ENCODE measurements around the gene TARS1. TPM values are rescaled to one million over a fixed set of nuclear protein-coding genes. Genes with fewer than 3 reads are reported as not detected.
"Not testable (repeated sequence)": the region's sequence is repeated elsewhere in the genome, so short reads cannot be mapped to it uniquely, and the experiment has no call there.

TARS1 gene
- total RNA-seq, 1 donor from 2014 or later = 306 TPM

DNA sequence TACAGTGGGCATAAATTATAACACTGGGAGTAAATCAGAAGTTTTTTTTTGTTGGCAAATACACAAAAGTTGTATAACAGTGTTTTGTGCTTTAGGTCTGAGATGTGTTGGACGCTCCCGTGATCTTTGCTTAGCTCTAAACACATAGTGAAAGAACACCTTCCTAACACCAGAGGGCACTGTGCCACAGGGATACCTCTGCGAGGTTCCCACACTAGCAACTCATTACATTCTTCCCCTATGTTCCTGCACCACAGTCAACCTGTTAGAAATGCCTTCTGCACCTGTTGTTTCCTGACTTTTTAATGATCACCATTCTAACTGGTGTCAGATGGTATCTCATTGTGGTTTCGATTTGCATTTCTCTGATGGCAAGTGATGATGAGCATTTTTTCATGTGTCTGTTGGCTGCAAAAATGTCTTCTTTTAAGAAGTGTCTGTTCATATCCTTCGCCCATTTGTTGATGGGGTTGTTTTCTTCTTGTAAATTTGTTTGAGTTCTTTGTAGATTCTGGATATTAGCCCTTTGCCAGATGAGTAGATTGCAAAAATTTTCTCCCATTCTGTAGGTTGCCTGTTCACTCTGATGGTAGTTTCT is 4.8 kb upstream of the TARS1 start:
- peak; percentile 50 for DNase-seq (ENCODE audit: low read depth)

DNA sequence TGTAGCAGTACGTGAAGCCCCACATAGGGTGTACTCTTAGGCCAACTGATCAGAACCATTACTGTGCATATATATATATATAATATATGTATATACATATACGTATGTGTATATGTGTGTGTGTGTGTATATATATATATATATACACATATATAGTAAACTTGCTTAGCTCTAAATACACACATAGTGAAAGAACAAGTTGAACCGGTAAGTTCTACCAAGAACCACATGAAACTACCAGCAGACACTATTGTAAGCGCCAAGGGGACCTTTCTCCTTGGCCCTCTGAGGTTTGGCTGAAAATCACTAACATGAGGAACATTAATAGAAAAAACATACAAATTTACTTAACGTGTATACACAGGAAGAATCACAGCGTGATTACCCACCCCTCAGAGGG is 1.8 kb upstream of the TARS1 start:
- TF ChIP-seq, protein P1, sequence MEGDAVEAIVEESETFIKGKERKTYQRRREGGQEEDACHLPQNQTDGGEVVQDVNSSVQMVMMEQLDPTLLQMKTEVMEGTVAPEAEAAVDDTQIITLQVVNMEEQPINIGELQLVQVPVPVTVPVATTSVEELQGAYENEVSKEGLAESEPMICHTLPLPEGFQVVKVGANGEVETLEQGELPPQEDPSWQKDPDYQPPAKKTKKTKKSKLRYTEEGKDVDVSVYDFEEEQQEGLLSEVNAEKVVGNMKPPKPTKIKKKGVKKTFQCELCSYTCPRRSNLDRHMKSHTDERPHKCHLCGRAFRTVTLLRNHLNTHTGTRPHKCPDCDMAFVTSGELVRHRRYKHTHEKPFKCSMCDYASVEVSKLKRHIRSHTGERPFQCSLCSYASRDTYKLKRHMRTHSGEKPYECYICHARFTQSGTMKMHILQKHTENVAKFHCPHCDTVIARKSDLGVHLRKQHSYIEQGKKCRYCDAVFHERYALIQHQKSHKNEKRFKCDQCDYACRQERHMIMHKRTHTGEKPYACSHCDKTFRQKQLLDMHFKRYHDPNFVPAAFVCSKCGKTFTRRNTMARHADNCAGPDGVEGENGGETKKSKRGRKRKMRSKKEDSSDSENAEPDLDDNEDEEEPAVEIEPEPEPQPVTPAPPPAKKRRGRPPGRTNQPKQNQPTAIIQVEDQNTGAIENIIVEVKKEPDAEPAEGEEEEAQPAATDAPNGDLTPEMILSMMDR (IDR thresholded peaks at IDR 0.05; ENCODE audit: insufficient read depth, low read depth, low read length) = no peak
- TF ChIP-seq EZH2 (IDR thresholded peaks at IDR 0.05; ENCODE audit: insufficient read depth, low read length) = no peak
- H3K9ac ChIP-seq (ENCODE audit: low read length) = peak overlapping the region; percentile 96
- peak overlapping the region; percentile 98 for H3K4me2 ChIP-seq (ENCODE audit: low read length)
- no peak overlapping the region for H3K27ac ChIP-seq (ENCODE audit: low read depth, low read length)
- H3K27me3 ChIP-seq (ENCODE audit: insufficient read depth, low read length) = no peaks in the 10 kb centered on the region
- no peak overlapping the region for H2AFZ ChIP-seq (ENCODE audit: low read depth, low read length)
- Mint-ChIP-seq H3K4me3 (ENCODE audit: unreplicated experiment) (peak overlapping the region; percentile 77), H3K36me3 (ENCODE audit: low read depth, unreplicated experiment) (no peaks in the 10 kb centered on the region), H3K27ac (ENCODE audit: unreplicated experiment) (peak overlapping the region; percentile 26), H3K9me3 (ENCODE audit: unreplicated experiment) (no peaks in the 10 kb centered on the region), H3K4me1 (ENCODE audit: low read depth, unreplicated experiment) (peaks cover 5% of the 10 kb centered on the region), H3K27me3 (ENCODE audit: low read depth, unreplicated experiment) (no peaks in the 10 kb centered on the region)
- H3K4me3 ChIP-seq (ENCODE audit: insufficient read depth, low read depth, low read length) = peak overlapping the region; percentile 93
- H3K36me3 ChIP-seq (ENCODE audit: insufficient read depth, low read length) = peaks cover 3% of the 10 kb centered on the region
- H3K4me1 ChIP-seq (ENCODE audit: insufficient read depth, low read length) = peaks cover 11% of the 10 kb centered on the region
- no peak for DNase-seq (ENCODE audit: low read depth)
- no peak for FAIRE-seq
- peaks cover 21% of the 10 kb centered on the region for H4K20me1 ChIP-seq (ENCODE audit: insufficient read depth, low read length)
- peaks cover 46% of the 10 kb centered on the region for H3K79me2 ChIP-seq (ENCODE audit: insufficient read depth, low read length)
- H3K9me3 ChIP-seq (ENCODE audit: insufficient read depth, low read depth, low read length) = no peaks in the 10 kb centered on the region

More for the DNA sequence above, 4.8 kb upstream of the TARS1 start:
- not testable (repeated sequence) for H3K36me3 ChIP-seq (ENCODE audit: insufficient read depth, low read length); H3K27ac ChIP-seq (ENCODE audit: low read depth, low read length); H3K4me3 ChIP-seq (ENCODE audit: insufficient read depth, low read depth, low read length); H3K36me3 Mint-ChIP-seq (ENCODE audit: low read depth, unreplicated experiment); H3K9me3 Mint-ChIP-seq (ENCODE audit: unreplicated experiment); H3K4me3 Mint-ChIP-seq (ENCODE audit: unreplicated experiment); H3K4me2 ChIP-seq (ENCODE audit: low read length); H2AFZ ChIP-seq (ENCODE audit: low read depth, low read length); H3K27ac Mint-ChIP-seq (ENCODE audit: unreplicated experiment); H3K27me3 Mint-ChIP-seq (ENCODE audit: low read depth, unreplicated experiment); H3K9ac ChIP-seq (ENCODE audit: low read length); H4K20me1 ChIP-seq (ENCODE audit: insufficient read depth, low read length); H3K9me3 ChIP-seq (ENCODE audit: insufficient read depth, low read depth, low read length); H3K27me3 ChIP-seq (ENCODE audit: insufficient read depth, low read length); FAIRE-seq; H3K4me1 Mint-ChIP-seq (ENCODE audit: low read depth, unreplicated experiment)
- TF ChIP-seq, protein P1 (IDR thresholded peaks at IDR 0.05; ENCODE audit: insufficient read depth, low read depth, low read length) = peak; percentile 77
- H3K4me1 ChIP-seq (ENCODE audit: insufficient read depth, low read length) = peaks cover 11% of the 10 kb centered on the region
- H3K79me2 ChIP-seq (ENCODE audit: insufficient read depth, low read length) = peaks cover 16% of the 10 kb centered on the region

DNA sequence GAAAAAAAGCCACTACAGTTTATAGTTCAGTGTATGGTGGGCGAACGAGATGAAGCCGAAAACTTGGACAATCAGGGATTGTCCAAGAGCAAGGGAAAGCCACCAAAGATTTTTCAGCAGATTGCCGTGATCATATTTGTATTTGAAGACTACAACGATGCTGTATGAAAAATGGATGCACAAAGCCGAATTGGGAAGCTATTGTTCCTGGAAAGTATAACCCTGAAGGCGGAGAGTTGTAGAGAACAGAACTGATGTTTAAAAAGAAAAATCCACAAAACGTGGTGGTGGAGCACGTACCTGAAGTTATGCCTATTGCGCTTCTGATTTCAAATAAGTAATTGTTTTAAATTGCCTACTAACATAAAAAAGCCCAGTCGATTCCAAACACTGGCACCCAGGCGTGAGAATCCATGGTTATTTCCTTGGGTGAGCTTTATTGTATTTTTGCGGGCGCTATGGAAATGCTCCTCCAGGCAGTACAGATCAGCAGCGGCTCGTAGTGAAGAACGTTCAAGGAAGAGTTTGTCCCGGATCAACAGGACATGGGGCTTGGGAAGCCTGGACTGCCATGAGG is 772 bp upstream of the TARS1 start:
- H3K9ac ChIP-seq (ENCODE audit: low read length) = peak overlapping the region; percentile 96
- no peak overlapping the region for H3K27ac Mint-ChIP-seq (ENCODE audit: unreplicated experiment)
- peaks cover 10% of the 10 kb centered on the region for H3K36me3 ChIP-seq (ENCODE audit: insufficient read depth, low read length)
- peaks cover 30% of the 10 kb centered on the region for H4K20me1 ChIP-seq (ENCODE audit: insufficient read depth, low read length)
- TF ChIP-seq, protein P1 (IDR thresholded peaks at IDR 0.05; ENCODE audit: insufficient read depth, low read depth, low read length) = no peak
- TF ChIP-seq EZH2 (IDR thresholded peaks at IDR 0.05; ENCODE audit: insufficient read depth, low read length) = no peak
- DNase-seq (ENCODE audit: low read depth) = no peak
- H3K4me1 ChIP-seq (ENCODE audit: insufficient read depth, low read length) = peaks cover 14% of the 10 kb centered on the region
- no peaks in the 10 kb centered on the region for H3K9me3 Mint-ChIP-seq (ENCODE audit: unreplicated experiment)
- H3K4me3 Mint-ChIP-seq (ENCODE audit: unreplicated experiment) = no peak overlapping the region
- H3K9me3 ChIP-seq (ENCODE audit: insufficient read depth, low read depth, low read length) = no peaks in the 10 kb centered on the region
- no peaks in the 10 kb centered on the region for H3K27me3 Mint-ChIP-seq (ENCODE audit: low read depth, unreplicated experiment)
- H3K27me3 ChIP-seq (ENCODE audit: insufficient read depth, low read length) = no peaks in the 10 kb centered on the region
- H3K27ac ChIP-seq (ENCODE audit: low read depth, low read length) = peak overlapping the region; percentile 98
- H3K4me2 ChIP-seq (ENCODE audit: low read length) = peak overlapping the region; percentile 98
- H3K4me3 ChIP-seq (ENCODE audit: insufficient read depth, low read depth, low read length) = peak overlapping the region; percentile 93
- peaks cover 56% of the 10 kb centered on the region for H3K79me2 ChIP-seq (ENCODE audit: insufficient read depth, low read length)
- H3K36me3 Mint-ChIP-seq (ENCODE audit: low read depth, unreplicated experiment) = no peaks in the 10 kb centered on the region
- peak overlapping the region; percentile 68 for H2AFZ ChIP-seq (ENCODE audit: low read depth, low read length)
- FAIRE-seq = no peak
- peaks cover 12% of the 10 kb centered on the region for H3K4me1 Mint-ChIP-seq (ENCODE audit: low read depth, unreplicated experiment)
